Mesenchymal stem cell (in vitro differentiated cells and primary cell): Measurements from ENCODE around the gene CNN3.

Source experiments
- DNase-seq: peaks from one replicate; pipeline ENCODE4 v3.0.0-alpha.2; 2013
- H2AFZ ChIP-seq: one replicate; pipeline ENCODE4 v1.6.1; 2013; ENCODE audit warnings: low read depth, mild to moderate bottlenecking, control low read depth, inconsistent platforms, low read length, moderate library complexity
- H2AK5ac ChIP-seq: 2 replicates; pipeline ENCODE4 v1.6.1; 2013; ENCODE audit warnings: low read length, moderate library complexity, mild to moderate bottlenecking, inconsistent platforms; ENCODE audit not compliant: severe bottlenecking
- H2BK120ac ChIP-seq: one replicate; pipeline ENCODE4 v1.6.1; 2013; ENCODE audit warnings: low read depth, mild to moderate bottlenecking, inconsistent platforms, low read length, moderate library complexity
- H2BK12ac ChIP-seq, 2 experiments: one replicate each; pipeline ENCODE4 v1.6.1; 2013; ENCODE audit warnings: inconsistent platforms in 2 of 2, low read length in 2 of 2, mild to moderate bottlenecking in 2 of 2, moderate library complexity in 2 of 2, control low read depth in 1 of 2
- H2BK15ac ChIP-seq: one replicate; pipeline ENCODE4 v1.6.1; 2013; ENCODE audit warnings: mild to moderate bottlenecking, low read depth, inconsistent platforms; ENCODE audit not compliant: poor library complexity, severe bottlenecking
- H2BK5ac ChIP-seq: 2 replicates; pipeline ENCODE4 v1.6.1; 2013; ENCODE audit warnings: low read depth, mild to moderate bottlenecking, low read length, control low read depth, inconsistent platforms; ENCODE audit not compliant: poor library complexity, severe bottlenecking
- H3K14ac ChIP-seq, 2 experiments: one replicate each; pipeline ENCODE4 v1.6.1; 2013; ENCODE audit warnings: inconsistent platforms in 2 of 2, low read length in 2 of 2, control low read depth in 1 of 2, mild to moderate bottlenecking in 1 of 2, moderate library complexity in 1 of 2
- H3K18ac ChIP-seq, 2 experiments: one replicate each; pipeline ENCODE4 v1.6.1; 2013; ENCODE audit warnings: inconsistent platforms in 2 of 2, low read length in 2 of 2, control low read depth in 1 of 2, low read depth in 1 of 2, mild to moderate bottlenecking in 1 of 2
- H3K23ac ChIP-seq, 2 experiments: one replicate each; pipeline ENCODE4 v1.6.1; 2013; ENCODE audit warnings: inconsistent platforms in 2 of 2, low read length in 2 of 2, mild to moderate bottlenecking in 2 of 2, moderate library complexity in 2 of 2, control low read depth in 1 of 2
- H3K27ac ChIP-seq: 2 replicates; pipeline ENCODE4 v1.5.1; 2013; ENCODE audit warnings: mild to moderate bottlenecking, moderate library complexity, low read length, control low read depth, inconsistent platforms; ENCODE audit not compliant: poor library complexity, severe bottlenecking
- H3K27me3 ChIP-seq, 2 experiments: 2 replicates each; pipeline versions ENCODE4 v1.6.1 to v1.7.0; 2013; ENCODE audit warnings: low read length in 2 of 2, mild to moderate bottlenecking in 2 of 2, moderate library complexity in 2 of 2, control low read depth in 1 of 2, inconsistent platforms in 1 of 2; ENCODE audit not compliant: control insufficient read depth in 1 of 2, insufficient read depth in 1 of 2
- H3K36me3 ChIP-seq, 2 experiments: 2 replicates each; pipeline versions ENCODE4 v1.6.1 to v1.7.0; 2013; ENCODE audit warnings: low read length in 2 of 2, control low read depth in 1 of 2, inconsistent platforms in 1 of 2, low read depth in 1 of 2, mild to moderate bottlenecking in 1 of 2; ENCODE audit not compliant: insufficient read depth in 2 of 2, control insufficient read depth in 1 of 2
- H3K4ac ChIP-seq, 2 experiments: one replicate each; pipeline ENCODE4 v1.6.1; 2013; ENCODE audit warnings: inconsistent platforms in 2 of 2, low read length in 2 of 2, mild to moderate bottlenecking in 2 of 2, moderate library complexity in 2 of 2, control low read depth in 1 of 2, low read depth in 1 of 2
- H3K4me1 ChIP-seq: 2 replicates; pipeline ENCODE4 v1.6.1; 2013; ENCODE audit warnings: low read depth, low read length, control low read depth; ENCODE audit not compliant: control insufficient read depth, insufficient read depth
- H3K4me2 ChIP-seq: 2 replicates; pipeline ENCODE4 v1.6.1; 2013; ENCODE audit warnings: low read length, mild to moderate bottlenecking, inconsistent platforms; ENCODE audit not compliant: poor library complexity, severe bottlenecking
- H3K4me3 ChIP-seq, 2 experiments: 2 replicates each; pipeline versions ENCODE4 v1.5.1 to v1.7.0; 2013; ENCODE audit warnings: low read length in 2 of 2, mild to moderate bottlenecking in 2 of 2, control low read depth in 1 of 2, low read depth in 1 of 2; ENCODE audit not compliant: insufficient read depth in 1 of 2
- H3K79me1 ChIP-seq: replicated peaks from 2 replicates; pipeline ENCODE4 v1.6.1; 2013; ENCODE audit warnings: mild to moderate bottlenecking, control low read depth, low read length, inconsistent platforms; ENCODE audit not compliant: poor library complexity, severe bottlenecking
- H3K9ac ChIP-seq: 2 replicates; pipeline ENCODE4 v1.7.0; 2013; ENCODE audit warnings: mild to moderate bottlenecking, low read length, moderate library complexity
- H3K9me3 ChIP-seq: 2 replicates; pipeline ENCODE4 v1.7.0; 2013; ENCODE audit warnings: mild to moderate bottlenecking, low read length; ENCODE audit not compliant: control insufficient read depth
- H4K8ac ChIP-seq: one replicate; pipeline ENCODE4 v1.6.1; 2013; ENCODE audit warnings: inconsistent platforms, mild to moderate bottlenecking, low read length, moderate library complexity
- H4K91ac ChIP-seq: one replicate; pipeline ENCODE4 v1.6.1; 2013; ENCODE audit warnings: mild to moderate bottlenecking, low read length, inconsistent platforms
- WGBS: methylation state at CpG from one replicate; pipeline ENCODE4 v1.1.7; 2013; ENCODE audit warnings: mixed read lengths; 5-methylcytosine and 5-hydroxymethylcytosine counted together

The CNN3 gene

DNA sequence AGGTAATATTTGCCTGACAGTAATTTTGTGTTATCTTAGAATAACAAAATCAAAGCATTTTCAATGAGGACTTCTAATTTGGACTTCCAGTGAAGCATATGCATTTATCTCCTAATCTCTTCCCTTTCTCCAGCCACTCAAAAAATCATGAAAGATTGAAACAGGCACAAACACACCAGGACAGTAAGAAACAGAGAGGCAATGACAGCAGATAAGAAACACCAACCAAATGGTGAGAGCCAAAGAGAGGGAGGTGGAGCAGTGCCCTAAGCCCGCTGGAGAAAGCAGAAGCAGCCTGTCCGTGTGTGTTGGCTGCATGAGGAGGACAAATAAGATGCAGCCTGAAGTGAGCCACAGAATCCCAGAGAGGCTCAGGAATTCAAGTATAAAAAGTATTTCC lies 67.7 kb downstream of the CNN3 start:
- Histone ChIP-seq H3K14ac (peak overlapping the region in 1 of 2 experiments; percentile 74), H3K27ac (no peak overlapping the region), H2BK12ac (peak overlapping the region in 1 of 2 experiments; percentile 85), H4K91ac (no peak overlapping the region), H2BK15ac (no peak overlapping the region), H2AK5ac (peak overlapping the region; percentile 27), H3K79me1 (peaks cover 6% of the 10 kb centered on the region), H2BK120ac (peak overlapping the region; percentile 42), H3K23ac (no peak overlapping the region), H3K18ac (no peak overlapping the region), H3K9me3 (no peaks in the 10 kb centered on the region), H3K9ac (no peak overlapping the region), H2BK5ac (no peak overlapping the region), H4K8ac (no peak overlapping the region), H3K4ac (peak overlapping the region in 1 of 2 experiments; percentile 26), H3K36me3 (peaks cover 0 to 17% of the 10 kb centered on the region in 2 experiments), H2AFZ (no peak overlapping the region), H3K4me3 (no peak overlapping the region), H3K4me1 (peaks cover 15% of the 10 kb centered on the region), H3K4me2 (no peak overlapping the region), H3K27me3 (no peaks in the 10 kb centered on the region)
- WGBS: 58% methylated on average over 2 of the region's 2 CpGs
- DNase-seq: no peak

DNA sequence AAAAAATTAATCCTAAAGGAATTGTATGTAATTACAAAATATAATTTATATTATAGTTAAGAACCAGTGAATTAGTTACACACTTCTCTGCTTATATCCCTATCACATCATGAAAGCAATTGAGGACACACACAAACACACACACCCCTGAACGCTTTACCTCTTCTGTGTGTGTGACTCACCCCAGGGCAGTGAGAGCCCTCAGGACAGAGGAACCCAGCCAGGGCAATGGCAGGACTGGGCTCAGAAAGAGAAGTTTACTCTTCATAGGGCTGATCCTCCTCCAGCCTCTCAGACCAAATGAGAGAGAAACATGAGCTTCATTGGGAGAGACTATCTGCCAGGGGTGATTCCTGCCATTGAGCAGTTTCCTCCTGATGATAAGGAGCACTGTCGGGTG lies 68.6 kb downstream of the CNN3 start:
- Histone ChIP-seq H4K91ac (no peak overlapping the region), H3K79me1 (peaks cover 6% of the 10 kb centered on the region), H3K9ac (no peak overlapping the region), H3K4me2 (no peak overlapping the region), H3K36me3 (peaks cover 0 to 17% of the 10 kb centered on the region in 2 experiments), H3K18ac (peak overlapping the region in 1 of 2 experiments; percentile 13), H3K27me3 (no peaks in the 10 kb centered on the region), H3K23ac (no peak overlapping the region), H4K8ac (no peak overlapping the region), H3K27ac (no peak overlapping the region), H3K9me3 (no peaks in the 10 kb centered on the region), H3K14ac (no peak overlapping the region), H2BK120ac (no peak overlapping the region), H2BK15ac (no peak overlapping the region), H3K4ac (no peak overlapping the region), H2BK12ac (peak overlapping the region in 1 of 2 experiments; percentile 45), H2AFZ (no peak overlapping the region), H2BK5ac (no peak overlapping the region), H3K4me1 (peaks cover 15% of the 10 kb centered on the region), H2AK5ac (no peak overlapping the region), H3K4me3 (no peak overlapping the region)
- 41% methylated on average over 2 of the region's 2 CpGs for WGBS
- DNase-seq: peak; percentile 58

DNA sequence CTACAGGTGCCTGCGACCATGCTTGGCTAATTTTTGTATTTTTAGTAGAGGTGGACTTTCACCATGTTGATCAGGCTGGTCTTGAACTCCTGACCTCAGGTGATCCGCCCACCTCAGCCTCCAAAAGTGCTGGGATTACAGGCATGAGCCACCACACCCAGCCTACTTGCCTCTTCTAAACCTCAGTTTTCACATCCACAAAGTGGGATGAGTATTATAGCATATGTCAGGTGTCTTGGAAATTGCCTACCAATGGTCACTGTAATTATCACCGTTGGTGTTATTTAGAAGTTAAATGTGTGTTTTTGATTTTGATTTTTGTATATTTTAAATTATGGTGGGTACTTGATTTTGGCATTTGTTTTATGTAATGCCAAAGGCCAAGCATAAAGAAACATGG lies 70.0 kb downstream of the CNN3 start:
- H2AFZ ChIP-seq: no peak overlapping the region
- H4K91ac ChIP-seq: no peak overlapping the region
- H3K79me1 ChIP-seq: peaks cover 6% of the 10 kb centered on the region
- no peak overlapping the region for H3K18ac ChIP-seq
- H3K4me1 ChIP-seq: peaks cover 7% of the 10 kb centered on the region
- WGBS: 97% methylated on average over 2 of the region's 3 CpGs
- H2BK15ac ChIP-seq: no peak overlapping the region
- no peak overlapping the region for H3K23ac ChIP-seq
- DNase-seq: no peak
- peaks cover 0 to 16% of the 10 kb centered on the region in 2 experiments for H3K36me3 ChIP-seq
- H3K14ac ChIP-seq: no peak overlapping the region
- H3K27me3 ChIP-seq: no peaks in the 10 kb centered on the region
- H3K9me3 ChIP-seq: no peaks in the 10 kb centered on the region
- no peak overlapping the region for H3K9ac ChIP-seq
- no peak overlapping the region for H3K4me3 ChIP-seq
- no peak overlapping the region for H3K4me2 ChIP-seq
- no peak overlapping the region for H2BK5ac ChIP-seq
- H2BK12ac ChIP-seq: peak overlapping the region in 1 of 2 experiments; percentile 23
- no peak overlapping the region for H4K8ac ChIP-seq
- no peak overlapping the region for H3K27ac ChIP-seq
- H2BK120ac ChIP-seq: no peak overlapping the region
- no peak overlapping the region for H3K4ac ChIP-seq
- H2AK5ac ChIP-seq: no peak overlapping the region

DNA sequence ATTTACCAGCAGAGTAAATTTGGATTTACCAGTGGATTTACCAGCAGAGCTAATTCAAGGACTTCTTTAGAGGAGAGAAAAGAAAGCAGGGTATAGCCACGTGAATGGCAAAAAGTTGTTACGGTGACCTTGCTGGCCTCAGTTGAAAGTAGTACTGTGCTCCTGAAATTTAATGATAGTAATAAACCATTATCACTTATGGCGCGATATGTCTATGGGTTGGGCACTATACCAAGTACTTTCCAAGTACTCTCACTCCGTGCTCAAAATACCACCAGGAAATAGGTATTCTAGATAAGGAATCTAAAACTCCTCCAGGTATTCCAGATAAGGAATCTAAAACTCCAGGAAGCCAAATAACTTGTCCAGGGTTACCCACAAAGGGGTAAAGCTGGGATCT lies 70.9 kb downstream of the CNN3 start:
- peak overlapping the region; percentile 37 for H2AK5ac ChIP-seq
- H3K9ac ChIP-seq: no peak overlapping the region
- no peak overlapping the region for H2BK15ac ChIP-seq
- DNase-seq: no peak
- H3K18ac ChIP-seq: no peak overlapping the region
- H4K91ac ChIP-seq: no peak overlapping the region
- H3K4ac ChIP-seq: no peak overlapping the region
- WGBS: 88% methylated on average over 5 of the region's 5 CpGs
- H3K36me3 ChIP-seq: peaks cover 0 to 23% of the 10 kb centered on the region in 2 experiments
- H3K9me3 ChIP-seq: no peaks in the 10 kb centered on the region
- H2BK12ac ChIP-seq: no peak overlapping the region
- peak overlapping the region; percentile 58 for H3K27ac ChIP-seq
- H3K79me1 ChIP-seq: peaks cover 9% of the 10 kb centered on the region
- H2BK5ac ChIP-seq: no peak overlapping the region
- H3K14ac ChIP-seq: no peak overlapping the region
- H2BK120ac ChIP-seq: no peak overlapping the region
- no peak overlapping the region for H4K8ac ChIP-seq
- H2AFZ ChIP-seq: no peak overlapping the region
- H3K27me3 ChIP-seq: no peaks in the 10 kb centered on the region
- no peak overlapping the region for H3K4me2 ChIP-seq
- peaks cover 7% of the 10 kb centered on the region for H3K4me1 ChIP-seq
- H3K23ac ChIP-seq: no peak overlapping the region
- H3K4me3 ChIP-seq: no peak overlapping the region
